ENCODE measurements around the gene CORO1C.

CORO1C gene

GRCh38 chr12:108604208-108604941, 126.9 kb downstream of the CORO1C start:
- Histone ChIP-seq H3K9me3 (replicated peaks; ENCODE audit: low read length) (no peaks in the 10 kb centered on the region), H3K4me3 (ENCODE audit: low read length) (no peak overlapping the region), H3K36me3 (ENCODE audit: insufficient read depth, low read length) (no peaks in the 10 kb centered on the region), H3K27me3 (ENCODE audit: control insufficient read depth, insufficient read depth, low read length) (peaks cover 5% of the 10 kb centered on the region), H3K4me2 (ENCODE audit: low read length) (no peak overlapping the region), H3K9ac (ENCODE audit: low read depth, low read length) (no peak overlapping the region), H3K4me1 (ENCODE audit: control insufficient read depth, insufficient read depth, low read length) (peaks cover 5% of the 10 kb centered on the region)

GRCh38 chr12:108603743-108604142, 127.6 kb downstream of the CORO1C start:
- Histone ChIP-seq H3K4me1 (ENCODE audit: control insufficient read depth, insufficient read depth, low read length) (peaks cover 3% of the 10 kb centered on the region), H3K9me3 (replicated peaks; ENCODE audit: low read length) (no peaks in the 10 kb centered on the region), H3K9ac (ENCODE audit: low read depth, low read length) (no peak overlapping the region)

GRCh38 chr12:108602976-108603704, 128.2 kb downstream of the CORO1C start:
- Histone ChIP-seq H3K36me3 (ENCODE audit: insufficient read depth, low read length) (no peaks in the 10 kb centered on the region), H3K4me3 (ENCODE audit: low read length) (no peak overlapping the region), H3K4me1 (ENCODE audit: control insufficient read depth, insufficient read depth, low read length) (peaks cover 3% of the 10 kb centered on the region), H3K4me2 (ENCODE audit: low read length) (no peak overlapping the region), H3K9me3 (replicated peaks; ENCODE audit: low read length) (no peaks in the 10 kb centered on the region), H3K9ac (ENCODE audit: low read depth, low read length) (no peak overlapping the region), H3K27me3 (ENCODE audit: control insufficient read depth, insufficient read depth, low read length) (peaks cover 12% of the 10 kb centered on the region)

More at GRCh38 chr12:108603743-108604142, 127.6 kb downstream of the CORO1C start:
- H3K27me3 ChIP-seq (ENCODE audit: control insufficient read depth, insufficient read depth, low read length), result peaks cover 11% of the 10 kb centered on the region
- no peaks in the 10 kb centered on the region for H3K36me3 ChIP-seq (ENCODE audit: insufficient read depth, low read length)
- H3K4me3 ChIP-seq (ENCODE audit: low read length), result no peak overlapping the region
- H3K4me2 ChIP-seq (ENCODE audit: low read length), result no peak overlapping the region

- H3K27me3 ChIP-seq (ENCODE audit: control insufficient read depth, insufficient read depth, low read length), result peaks cover 12% of the 10 kb centered on the region
- no peaks in the 10 kb centered on the region for H3K36me3 ChIP-seq (ENCODE audit: insufficient read depth, low read length)
- H3K9me3 ChIP-seq (replicated peaks; ENCODE audit: low read length), result no peaks in the 10 kb centered on the region
- no peak overlapping the region for H3K4me2 ChIP-seq (ENCODE audit: low read length)
- H3K4me1 ChIP-seq (ENCODE audit: control insufficient read depth, insufficient read depth, low read length), result peaks cover 3% of the 10 kb centered on the region
- no peak overlapping the region for H3K4me3 ChIP-seq (ENCODE audit: low read length)
- no peak overlapping the region for H3K9ac ChIP-seq (ENCODE audit: low read depth, low read length)
These were observed 129.1 kb downstream of the CORO1C start for GRCh38 chr12:108602209-108602705.

- Histone ChIP-seq H3K9ac (ENCODE audit: low read depth, low read length) (no peak overlapping the region), H3K9me3 (replicated peaks; ENCODE audit: low read length) (no peaks in the 10 kb centered on the region), H3K4me1 (ENCODE audit: control insufficient read depth, insufficient read depth, low read length) (peaks cover 3% of the 10 kb centered on the region), H3K36me3 (ENCODE audit: insufficient read depth, low read length) (no peaks in the 10 kb centered on the region), H3K4me2 (ENCODE audit: low read length) (no peak overlapping the region), H3K27me3 (ENCODE audit: control insufficient read depth, insufficient read depth, low read length) (peaks cover 12% of the 10 kb centered on the region), H3K4me3 (ENCODE audit: low read length) (no peak overlapping the region)
These were observed 130.7 kb downstream of the CORO1C start for GRCh38 chr12:108600702-108601007.

GRCh38 chr12:108599948-108600701, 131.2 kb downstream of the CORO1C start:
- Histone ChIP-seq H3K4me2 (ENCODE audit: low read length) (no peak overlapping the region), H3K36me3 (ENCODE audit: insufficient read depth, low read length) (no peaks in the 10 kb centered on the region), H3K9ac (ENCODE audit: low read depth, low read length) (no peak overlapping the region), H3K27me3 (ENCODE audit: control insufficient read depth, insufficient read depth, low read length) (peaks cover 12% of the 10 kb centered on the region), H3K9me3 (replicated peaks; ENCODE audit: low read length) (no peaks in the 10 kb centered on the region), H3K4me1 (ENCODE audit: control insufficient read depth, insufficient read depth, low read length) (no peaks in the 10 kb centered on the region), H3K4me3 (ENCODE audit: low read length) (no peak overlapping the region)

- no peaks in the 10 kb centered on the region for H3K36me3 ChIP-seq (ENCODE audit: insufficient read depth, low read length)
- H3K9ac ChIP-seq (ENCODE audit: low read depth, low read length), result no peak overlapping the region
- no peaks in the 10 kb centered on the region for H3K9me3 ChIP-seq (replicated peaks; ENCODE audit: low read length)
- H3K4me2 ChIP-seq (ENCODE audit: low read length), result no peak overlapping the region
- no peaks in the 10 kb centered on the region for H3K4me1 ChIP-seq (ENCODE audit: control insufficient read depth, insufficient read depth, low read length)
- H3K4me3 ChIP-seq (ENCODE audit: low read length), result no peak overlapping the region
- peaks cover 12% of the 10 kb centered on the region for H3K27me3 ChIP-seq (ENCODE audit: control insufficient read depth, insufficient read depth, low read length)
These were observed 131.8 kb downstream of the CORO1C start for GRCh38 chr12:108599541-108599940.

GRCh38 chr12:108598553-108599250, 132.6 kb downstream of the CORO1C start:
- no peaks in the 10 kb centered on the region for H3K9me3 ChIP-seq (replicated peaks; ENCODE audit: low read length)
- no peaks in the 10 kb centered on the region for H3K4me1 ChIP-seq (ENCODE audit: control insufficient read depth, insufficient read depth, low read length)
- H3K4me2 ChIP-seq (ENCODE audit: low read length), result no peak overlapping the region
- H3K9ac ChIP-seq (ENCODE audit: low read depth, low read length), result no peak overlapping the region
- H3K36me3 ChIP-seq (ENCODE audit: insufficient read depth, low read length), result no peaks in the 10 kb centered on the region
- peaks cover 12% of the 10 kb centered on the region for H3K27me3 ChIP-seq (ENCODE audit: control insufficient read depth, insufficient read depth, low read length)
- no peak overlapping the region for H3K4me3 ChIP-seq (ENCODE audit: low read length)

- Histone ChIP-seq H3K36me3 (ENCODE audit: insufficient read depth, low read length) (no peaks in the 10 kb centered on the region), H3K9me3 (replicated peaks; ENCODE audit: low read length) (no peaks in the 10 kb centered on the region), H3K4me1 (ENCODE audit: control insufficient read depth, insufficient read depth, low read length) (no peaks in the 10 kb centered on the region), H3K4me2 (ENCODE audit: low read length) (no peak within 1 kb of the TSS), H3K9ac (ENCODE audit: low read depth, low read length) (no peak within 1 kb of the TSS), H3K4me3 (ENCODE audit: low read length) (no peak within 1 kb of the TSS), H3K27me3 (ENCODE audit: control insufficient read depth, insufficient read depth, low read length) (peaks cover 12% of the 10 kb centered on the region)
These were observed 133.5 kb downstream of the CORO1C start, which contains the start of gene TMEM119 for GRCh38 chr12:108597559-108598471. TSS of gene TMEM119 (minus strand) at chr12:108598084. CDS start at chr12:108592383, 5,701 bp downstream.

GRCh38 chr12:108596854-108597558, 134.3 kb downstream of the CORO1C start:
- no peak overlapping the region for H3K4me3 ChIP-seq (ENCODE audit: low read length)
- no peak overlapping the region for H3K9ac ChIP-seq (ENCODE audit: low read depth, low read length)
- H3K4me1 ChIP-seq (ENCODE audit: control insufficient read depth, insufficient read depth, low read length), result no peaks in the 10 kb centered on the region

More at GRCh38 chr12:108596854-108597558, 134.3 kb downstream of the CORO1C start:
- Histone ChIP-seq H3K4me2 (ENCODE audit: low read length) (no peak overlapping the region), H3K9me3 (replicated peaks; ENCODE audit: low read length) (no peaks in the 10 kb centered on the region), H3K27me3 (ENCODE audit: control insufficient read depth, insufficient read depth, low read length) (peaks cover 12% of the 10 kb centered on the region), H3K36me3 (ENCODE audit: insufficient read depth, low read length) (no peaks in the 10 kb centered on the region)

Data from skeletal muscle satellite cell (primary cell).